Fibroblast of pulmonary artery (primary cell): ENCODE data around the gene ZNF606.
A peak's percentile ranks its signal among the peaks of the same experiment; 100 is the strongest.

Experiments used
- DNase-seq: peaks from one replicate; pipeline ENCODE4 v3.0.0-alpha.2; 2010; ENCODE audit warnings: low read depth
- H3K4me3 ChIP-seq: replicated peaks from 2 replicates; pipeline ENCODE4 v1.5.1; 2011; ENCODE audit warnings: low read depth, mild to moderate bottlenecking, control low read depth, low read length, moderate library complexity
- CTCF ChIP-seq: IDR thresholded peaks from 2 replicates; pipeline ENCODE4 v1.5.1; 2011; ENCODE audit warnings: mild to moderate bottlenecking, control low read depth, low read length, inconsistent platforms; ENCODE audit errors: missing control alignments

ZNF606 gene

GRCh38 chr19:57935731-57936130 lies 66.9 kb downstream of the ZNF606 start:
- no peak overlapping the region for H3K4me3 ChIP-seq
- no peak for DNase-seq
- no peak for TF ChIP-seq CTCF

GRCh38 chr19:57934820-57935665 lies 67.6 kb downstream of the ZNF606 start, which contains the start of gene ZNF418:
TSS of gene ZNF418 (minus strand) at chr19:57935402. CDS start at chr19:57933822, 1,580 bp downstream.
- peak within 1 kb of the TSS; percentile 90 for H3K4me3 ChIP-seq
- no peak for TF ChIP-seq CTCF
- peak; percentile 90 for DNase-seq

- DNase-seq, result no peak
Observed at GRCh38 chr19:57927587-57927986, 75.0 kb downstream of the ZNF606 start.

More at GRCh38 chr19:57927587-57927986, 75.0 kb downstream of the ZNF606 start:
- no peak overlapping the region for H3K4me3 ChIP-seq
- no peak for TF ChIP-seq CTCF
